Fibroblast of skin of scalp (primary cell): Measurements from ENCODE around the gene BAG2. TPM values are rescaled to one million over a fixed set of nuclear protein-coding genes. Genes with fewer than 3 reads are reported as not detected.

Source experiments
- DNase-seq: peaks from one replicate; pipeline ENCODE4 v3.0.0-alpha.2; 2013
- polyA plus RNA-seq, 2 experiments: library from polyadenylated mRNA; unstranded; fragments of 120-200 nt; gene quantifications; one replicate each; pipeline ENCODE4 v1.2.1, GENCODE V29; 2013; ENCODE audit not compliant: insufficient read length in 2 of 2

BAG2 gene
- 17.2 TPM for polyA plus RNA-seq (2013, experiment 1 of 2; ENCODE audit: insufficient read length)
- polyA plus RNA-seq (2013, experiment 2 of 2; ENCODE audit: insufficient read length): 18.7 TPM

DNA sequence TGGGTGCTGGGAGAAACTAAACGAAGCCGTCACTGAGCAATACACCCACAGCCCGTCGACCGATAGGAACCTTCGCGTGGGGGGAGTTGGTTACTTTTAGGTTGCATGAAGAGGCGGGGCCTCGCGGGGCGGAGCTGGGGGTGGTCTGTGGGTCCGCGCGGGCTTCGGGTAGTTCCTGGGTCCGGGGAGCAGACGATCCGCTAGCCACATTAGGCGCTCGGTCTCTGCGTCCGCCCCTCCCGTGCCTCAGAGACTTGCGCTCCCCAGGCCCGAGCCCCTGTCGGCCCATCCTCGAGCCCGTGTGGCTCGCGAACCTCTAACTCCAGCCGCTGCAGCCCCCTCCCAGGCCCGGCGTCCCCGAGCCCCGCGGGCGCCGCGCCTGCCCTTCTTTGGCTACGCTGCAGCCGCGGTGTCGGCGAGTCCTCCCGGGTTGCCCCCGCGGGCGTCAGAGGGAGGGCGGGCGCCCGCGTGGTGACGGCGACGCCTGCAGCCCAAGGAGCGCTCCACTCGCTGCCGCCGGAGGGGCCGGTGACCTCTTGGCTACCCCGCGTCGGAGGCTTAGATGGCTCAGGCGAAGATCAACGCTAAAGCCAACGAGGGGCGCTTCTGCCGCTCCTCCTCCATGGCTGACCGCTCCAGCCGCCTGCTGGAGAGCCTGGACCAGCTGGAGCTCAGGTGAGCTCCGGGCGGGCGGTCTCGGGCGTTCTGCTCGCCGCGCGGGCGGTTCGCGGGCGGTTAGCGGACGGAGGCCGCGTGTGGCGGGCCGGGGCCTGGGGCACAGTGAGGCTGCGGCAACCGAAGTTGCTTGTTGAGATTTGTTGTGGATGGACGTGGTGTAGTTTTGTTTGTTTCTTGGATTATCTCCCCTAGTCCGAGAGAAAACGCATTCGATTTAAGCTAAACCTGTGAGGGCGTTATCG is at the start of gene BAG2:
Gene BAG2, plus strand, starts transcription at position 191 of the 920 bp plus-strand sequence. Its CDS starts 372 bp downstream, at position 563.
- DNase-seq: peak; percentile 93

DNA sequence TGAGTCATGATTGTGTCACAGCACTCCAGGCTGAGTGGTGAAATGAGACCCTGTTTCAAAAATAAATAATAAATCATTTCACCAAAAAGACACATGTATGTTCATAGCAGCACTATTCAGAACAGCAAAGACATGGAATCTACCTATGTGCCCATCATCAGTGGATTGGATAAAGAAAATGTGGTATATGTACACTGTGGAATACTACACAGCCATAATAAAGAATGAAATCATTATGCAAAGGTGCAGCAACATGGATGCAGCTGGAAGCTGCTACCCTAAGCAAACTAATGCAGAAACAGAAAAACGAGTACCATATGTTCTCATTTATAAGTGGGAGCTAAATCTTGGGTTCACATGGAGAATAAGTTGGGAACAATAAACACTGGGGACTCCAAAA is 49.0 kb upstream of the BAG2 start:
- DNase-seq: no peak

DNA sequence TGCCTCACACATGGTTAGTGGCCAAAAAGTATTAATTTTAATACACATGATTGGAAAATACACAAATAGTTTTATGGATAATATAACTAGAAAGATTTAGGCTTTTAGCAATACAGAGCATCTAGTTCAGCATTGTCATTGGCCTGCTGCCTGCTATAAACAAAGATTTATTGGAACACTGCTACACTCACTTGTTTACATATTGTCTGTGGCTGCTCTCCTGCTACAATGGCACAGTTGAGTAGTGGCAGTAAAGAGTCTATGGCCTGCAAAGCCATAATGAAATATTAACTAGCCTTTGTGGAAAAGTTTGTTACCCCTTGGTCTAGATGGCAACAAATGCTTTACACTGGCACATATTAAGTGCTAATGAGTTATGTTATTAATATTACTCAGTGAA is 44.4 kb upstream of the BAG2 start:
- no peak for DNase-seq

- peak; percentile 34 for DNase-seq
Measured at GRCh38 chr6:57130661-57131177, 41.4 kb upstream of the BAG2 start.

- no peak for DNase-seq
Measured at GRCh38 chr6:57134954-57135353, 37.2 kb upstream of the BAG2 start.

- DNase-seq: peak; percentile 2
Measured at GRCh38 chr6:57135885-57136284, 36.2 kb upstream of the BAG2 start.

DNA sequence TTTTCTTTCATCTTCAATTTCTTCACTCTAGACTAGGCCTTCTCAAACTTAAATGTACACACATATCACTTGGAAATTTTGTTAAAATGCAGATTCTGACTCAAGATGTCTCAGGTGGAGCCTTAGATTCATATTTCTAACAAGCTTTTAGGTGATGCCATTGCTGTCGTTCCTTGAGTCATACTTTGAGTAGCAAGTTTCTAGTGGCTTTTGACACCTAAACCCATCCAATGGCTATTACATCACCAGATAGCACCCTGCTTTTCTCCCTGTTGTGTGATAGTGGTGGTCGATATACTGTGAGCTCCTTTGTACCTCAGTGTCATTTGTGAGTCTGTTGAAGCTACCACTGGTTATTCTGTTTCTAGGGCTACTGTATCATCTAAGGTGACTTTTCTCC is 34.8 kb upstream of the BAG2 start:
- DNase-seq: no peak

- DNase-seq: no peak
Measured at GRCh38 chr6:57138026-57138425, 34.1 kb upstream of the BAG2 start.

DNA sequence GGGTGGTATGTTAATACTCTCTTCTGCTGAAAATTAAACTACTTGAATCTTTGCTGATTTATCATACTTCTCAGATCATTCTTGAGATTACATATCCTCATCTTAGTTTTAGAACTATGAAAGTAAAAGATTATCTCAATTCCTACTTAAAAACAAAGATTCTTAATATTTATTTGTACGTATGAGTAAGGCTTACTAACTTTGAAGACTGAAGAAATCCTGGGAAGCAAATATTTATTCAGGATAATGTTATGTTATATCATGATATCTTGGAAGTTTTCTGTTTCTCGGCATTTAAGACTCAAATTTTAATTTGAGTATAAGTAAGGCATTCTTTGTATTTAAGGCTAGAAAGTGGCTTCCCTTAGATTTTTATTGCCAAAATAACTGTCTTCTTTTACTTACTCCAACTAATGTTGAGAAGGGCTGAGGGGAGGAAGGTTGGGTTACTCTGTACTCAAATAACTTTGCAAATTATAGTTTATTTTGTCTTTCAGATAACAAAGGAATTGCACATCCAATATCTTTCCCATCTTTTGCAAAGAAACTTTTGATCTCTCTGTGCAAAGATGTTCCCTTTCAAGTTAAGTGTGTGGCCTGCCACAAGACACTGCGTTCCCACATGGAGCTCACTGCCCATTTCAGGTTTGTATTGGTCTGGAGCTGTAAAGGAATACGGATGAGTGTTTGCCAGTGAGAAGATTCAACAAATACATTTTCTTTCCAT is 30.5 kb upstream of the BAG2 start:
- no peak for DNase-seq

DNA sequence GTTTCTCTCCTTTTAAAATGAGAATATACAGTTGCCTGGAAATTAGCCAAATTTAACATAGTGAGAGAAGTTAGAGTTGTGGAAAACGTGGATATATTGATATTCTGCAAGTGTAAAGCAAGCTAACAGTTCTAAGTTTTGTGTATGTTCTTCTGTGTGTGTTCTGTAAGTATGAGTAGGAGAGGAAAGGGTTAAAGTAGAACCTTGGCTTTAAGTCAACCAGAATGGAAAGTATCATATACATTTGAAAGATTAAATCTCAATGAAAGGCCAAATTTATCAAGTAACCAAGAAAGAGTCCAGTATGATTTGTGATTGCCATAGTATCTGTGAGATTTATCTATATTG is 30.0 kb upstream of the BAG2 start:
- DNase-seq: no peak

GRCh38 chr6:57143690-57144089 is 28.4 kb upstream of the BAG2 start:
- DNase-seq: no peak

DNA sequence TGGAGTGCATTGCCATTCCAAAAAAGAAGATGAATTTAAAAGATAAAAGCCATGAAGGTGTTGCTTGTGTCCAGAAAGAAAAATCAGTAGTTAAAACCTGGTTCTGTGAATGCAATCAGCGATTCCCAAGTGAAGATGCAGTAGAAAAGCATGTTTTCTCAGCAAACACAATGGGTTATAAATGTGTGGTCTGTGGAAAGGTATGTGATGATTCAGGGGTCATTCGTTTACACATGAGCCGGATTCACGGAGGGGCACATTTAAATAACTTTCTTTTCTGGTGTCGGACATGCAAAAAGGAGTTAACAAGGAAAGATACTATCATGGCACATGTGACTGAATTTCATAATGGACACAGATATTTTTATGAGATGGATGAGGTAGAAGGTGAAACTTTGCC is 24.7 kb upstream of the BAG2 start:
- DNase-seq: no peak

DNA sequence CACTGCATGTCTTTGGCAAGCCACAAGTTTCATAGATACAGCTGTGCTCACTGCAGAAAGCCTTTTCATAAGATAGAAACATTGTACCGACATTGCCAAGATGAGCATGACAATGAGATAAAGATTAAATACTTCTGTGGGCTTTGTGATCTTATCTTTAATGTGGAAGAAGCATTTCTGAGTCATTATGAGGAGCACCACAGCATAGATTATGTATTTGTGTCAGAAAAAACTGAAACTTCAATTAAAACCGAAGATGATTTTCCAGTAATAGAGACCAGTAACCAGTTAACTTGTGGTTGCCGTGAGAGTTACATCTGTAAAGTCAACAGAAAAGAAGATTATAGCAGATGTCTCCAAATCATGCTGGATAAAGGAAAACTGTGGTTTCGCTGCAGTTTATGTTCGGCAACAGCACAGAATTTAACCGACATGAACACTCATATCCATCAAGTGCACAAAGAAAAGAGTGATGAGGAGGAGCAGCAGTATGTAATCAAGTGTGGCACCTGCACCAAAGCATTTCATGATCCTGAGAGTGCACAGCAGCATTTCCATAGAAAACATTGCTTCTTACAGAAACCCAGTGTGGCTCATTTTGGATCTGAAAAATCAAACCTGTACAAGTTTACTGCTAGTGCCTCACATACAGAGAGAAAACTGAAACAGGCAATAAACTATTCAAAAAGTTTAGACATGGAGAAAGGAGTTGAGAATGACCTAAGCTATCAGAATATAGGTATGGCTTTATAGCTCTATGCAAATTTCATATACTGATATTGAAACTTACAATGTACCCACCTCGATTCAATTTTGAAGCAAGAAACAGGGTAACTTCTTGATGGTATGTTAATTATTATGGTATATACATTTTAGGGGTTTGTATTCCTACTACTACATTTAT is 23.9 kb upstream of the BAG2 start:
- no peak for DNase-seq

- peak; percentile 33 for DNase-seq
Measured at GRCh38 chr6:57158658-57159057, 13.5 kb upstream of the BAG2 start.

DNA sequence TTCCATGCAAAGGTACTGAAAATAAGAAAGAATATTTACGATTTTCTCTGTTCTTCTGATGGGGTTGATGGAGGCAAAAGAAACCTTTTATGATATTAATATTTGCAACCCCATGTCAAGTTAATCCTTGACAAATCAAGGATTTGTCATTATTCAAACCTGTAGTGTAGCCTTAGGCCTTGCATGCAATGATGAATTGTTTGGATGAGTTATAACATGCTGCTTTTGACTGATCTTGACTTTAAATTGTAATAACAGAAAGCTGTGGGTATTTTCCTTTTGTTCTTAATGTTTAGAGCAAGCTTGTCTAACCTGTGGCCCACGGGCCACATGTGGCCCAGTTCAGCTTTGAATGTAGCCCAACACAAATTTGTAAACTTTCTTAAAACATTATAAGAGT is 13.0 kb upstream of the BAG2 start:
- no peak for DNase-seq

DNA sequence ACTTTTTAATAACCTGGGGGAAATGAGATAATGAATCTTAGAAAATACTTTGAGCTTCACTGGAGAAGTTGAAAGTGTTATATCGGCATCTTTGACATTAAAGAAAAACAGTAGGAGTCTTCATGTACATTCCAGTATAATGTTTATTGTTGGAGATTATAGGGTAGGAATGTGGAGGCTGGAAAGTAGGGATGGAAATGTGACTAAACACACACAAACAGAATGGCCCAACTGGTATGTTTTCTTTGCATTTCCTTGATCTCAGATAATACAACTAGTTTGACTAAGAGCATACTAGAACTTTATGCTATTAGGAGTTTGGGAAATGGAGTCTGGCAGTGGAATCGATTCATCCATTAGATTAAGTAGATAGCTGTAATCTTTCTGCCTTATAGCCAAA is 10.1 kb upstream of the BAG2 start:
- DNase-seq: peak; percentile 69

- peak; percentile 34 for DNase-seq
Measured at GRCh38 chr6:57162516-57162915, 9.6 kb upstream of the BAG2 start.

- DNase-seq: no peak
Measured at GRCh38 chr6:57163956-57164355, 8.2 kb upstream of the BAG2 start.

DNA sequence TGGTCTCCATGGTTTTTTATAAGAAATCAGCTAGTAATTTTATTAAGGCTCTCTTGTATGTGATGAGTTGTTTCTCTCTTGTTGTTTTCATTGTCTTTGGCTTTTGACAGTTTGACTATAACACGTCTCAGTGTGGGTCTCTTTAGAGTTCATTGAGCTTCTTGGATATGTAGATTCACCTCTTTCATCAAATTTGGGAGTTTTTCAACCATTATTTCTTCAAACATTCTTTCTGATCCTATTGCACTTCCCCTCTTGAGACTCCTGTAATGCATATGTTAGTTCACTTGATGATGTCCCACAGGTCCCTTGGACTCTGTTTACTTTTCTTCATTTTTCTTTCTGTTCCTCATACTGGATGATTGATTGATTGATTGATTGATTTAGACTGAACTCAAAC is 7.0 kb upstream of the BAG2 start:
- DNase-seq: no peak

DNA sequence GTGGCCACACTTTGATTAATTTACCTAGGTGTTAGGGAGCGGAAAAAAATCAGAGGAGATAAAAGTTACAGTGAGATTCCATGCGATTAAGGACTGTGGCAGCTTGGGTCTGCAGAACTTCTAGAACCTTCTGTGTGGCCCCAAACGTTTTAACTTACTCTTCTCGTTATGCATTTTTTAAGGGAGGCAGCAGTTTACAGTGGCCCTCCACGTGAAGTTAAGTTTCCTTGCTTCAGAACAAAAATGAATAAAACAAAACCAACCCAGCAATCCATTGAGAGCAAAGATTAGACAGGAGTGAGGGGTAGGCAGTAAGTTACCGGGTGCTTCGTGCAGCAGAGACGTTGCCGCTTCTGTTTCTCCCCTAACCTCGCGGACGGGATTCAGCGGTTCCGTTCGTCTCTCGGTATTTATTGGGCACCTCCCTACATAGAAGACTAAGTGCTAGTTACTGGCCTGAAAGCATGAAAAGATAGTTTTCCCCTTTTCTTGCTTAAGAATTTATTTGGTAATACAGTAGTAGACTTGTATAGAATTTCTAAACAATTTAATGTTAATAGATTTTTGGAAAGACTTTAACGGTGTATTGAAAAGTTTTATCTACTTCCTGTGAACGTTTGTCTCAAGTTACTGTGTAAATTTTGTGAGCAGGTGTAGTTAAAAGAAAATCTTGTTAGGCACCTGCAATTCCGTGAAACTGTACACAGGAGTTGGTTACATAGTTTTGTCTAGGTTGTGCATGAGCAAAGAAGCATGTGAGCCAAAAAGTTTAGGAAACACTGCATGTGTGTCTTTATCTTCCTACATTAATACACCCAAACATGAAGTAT is 1.1 kb downstream of the BAG2 start:
- DNase-seq: no peak

DNA sequence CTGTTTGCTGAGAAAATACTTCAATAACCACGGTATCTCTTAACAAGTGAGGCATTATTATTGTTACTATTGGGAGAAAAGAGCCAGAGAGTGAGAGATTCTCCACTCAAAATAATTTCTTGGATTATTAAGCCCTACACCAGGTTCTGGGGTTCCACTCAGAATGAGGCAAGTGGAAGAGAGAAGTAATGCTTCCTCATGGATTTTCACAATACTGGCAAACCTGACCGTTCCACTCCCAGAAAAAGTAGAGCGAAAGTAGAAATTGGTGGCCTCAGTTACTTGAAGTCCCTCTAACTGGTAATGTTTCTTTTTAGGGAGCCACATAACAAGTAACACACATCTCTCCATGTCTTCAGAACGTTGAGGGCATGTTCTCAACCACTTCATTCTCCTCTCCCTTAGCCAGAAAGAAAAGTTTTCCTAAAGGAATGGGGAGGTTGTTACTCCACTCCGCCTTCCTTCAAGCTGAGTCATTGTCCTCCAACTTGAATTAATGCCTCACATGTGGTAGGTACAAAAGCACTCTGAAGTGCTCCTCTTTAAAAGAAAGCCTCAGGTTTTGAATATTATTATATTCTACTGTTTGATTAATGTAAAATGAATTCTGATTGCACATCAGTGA is 1.9 kb downstream of the BAG2 start:
- peak; percentile 82 for DNase-seq
